DOHH2 (cell line): Measurements from ENCODE around the gene HSPBP1.
A peak's percentile ranks its signal among the peaks of the same experiment; 100 is the strongest.

Experiments used
- H3F3A ChIP-seq: fragments of 200-600 bp; sonication (generic), shearing (Covaris generic); 2 replicates; pipeline ENCODE4 v1.6.0; 2016; ENCODE audit warnings: antibody characterized with exemption, mild to moderate bottlenecking; ENCODE audit not compliant: control insufficient read depth, insufficient read depth
- H3K27ac ChIP-seq: fragments of 200-600 bp; sonication (generic); 2 replicates; pipeline ENCODE4 v1.5.1; 2014; ENCODE audit warnings: low read depth, mild to moderate bottlenecking, low read length, moderate library complexity
- H3K27me3 ChIP-seq: fragments of 200-600 bp; sonication (generic); 2 replicates; pipeline ENCODE4 v1.6.1; 2014; ENCODE audit warnings: mild to moderate bottlenecking, low read length, mixed read lengths; ENCODE audit not compliant: control insufficient read depth
- H3K36me3 ChIP-seq: fragments of 200-600 bp; sonication (generic); 2 replicates; pipeline ENCODE4 v1.6.1; 2014; ENCODE audit warnings: mild to moderate bottlenecking, low read length, moderate library complexity, mixed read lengths; ENCODE audit not compliant: control insufficient read depth
- H3K4me1 ChIP-seq: fragments of 200-600 bp; sonication (generic); 2 replicates; pipeline ENCODE4 v1.6.1; 2014; ENCODE audit warnings: mild to moderate bottlenecking, low read length, mixed read lengths; ENCODE audit not compliant: control insufficient read depth
- H3K4me2 ChIP-seq: fragments of 200-600 bp; sonication (generic); 2 replicates; pipeline ENCODE4 v1.6.0; 2014; ENCODE audit warnings: mild to moderate bottlenecking, low read length, moderate library complexity
- H3K4me3 ChIP-seq: fragments of 200-600 bp; sonication (generic); 2 replicates; pipeline ENCODE4 v1.5.1; 2014; ENCODE audit warnings: mild to moderate bottlenecking, low read length, mixed read lengths
- H3K79me2 ChIP-seq: fragments of 200-600 bp; sonication (generic); 2 replicates; pipeline ENCODE4 v1.6.1; 2014; ENCODE audit warnings: mild to moderate bottlenecking, low read length, mixed read lengths; ENCODE audit not compliant: control insufficient read depth
- H3K9me2 ChIP-seq: fragments of 200-600 bp; sonication (generic); replicated peaks from 2 replicates; pipeline ENCODE4 v1.6.1; 2014; ENCODE audit warnings: mild to moderate bottlenecking, low read length, mixed read lengths; ENCODE audit not compliant: control insufficient read depth
- H3K9me3 ChIP-seq: fragments of 200-600 bp; sonication (generic); 2 replicates; pipeline ENCODE4 v1.6.1; 2014; ENCODE audit warnings: antibody characterized with exemption, low read length, mixed read lengths; ENCODE audit not compliant: control insufficient read depth, insufficient read depth
- H4K20me1 ChIP-seq: fragments of 200-600 bp; sonication (generic); 2 replicates; pipeline ENCODE4 v1.6.0; 2014; ENCODE audit warnings: low read depth, mild to moderate bottlenecking, antibody characterized with exemption, low read length, moderate library complexity; ENCODE audit not compliant: control insufficient read depth, insufficient read depth
- CTCF ChIP-seq: fragments of 200-600 bp; sonication (generic); IDR thresholded peaks from one replicate; pipeline ENCODE4 v1.5.1; 2014; ENCODE audit warnings: antibody characterized with exemption, mild to moderate bottlenecking, low read depth, low read length; ENCODE audit not compliant: poor library complexity, severe bottlenecking
- EZH2phosphoT487 ChIP-seq: fragments of 200-600 bp; sonication (generic); IDR thresholded peaks from 2 replicates; pipeline ENCODE4 v1.6.1; 2017; ENCODE audit warnings: borderline replicate concordance, mild to moderate bottlenecking, antibody characterized with exemption, low read length, moderate library complexity, mixed read lengths

Gene HSPBP1

GRCh38 chr19:55213547-55213946 lies 66.4 kb downstream of the HSPBP1 start:
- Histone ChIP-seq H3K9me2 (no peaks in the 10 kb centered on the region), H3K79me2 (no peaks in the 10 kb centered on the region), H3K27me3 (peaks cover 2% of the 10 kb centered on the region; the same call in 1 of the 2 replicates), H4K20me1 (no peaks in the 10 kb centered on the region), H3K4me1 (peaks cover 17% of the 10 kb centered on the region), H3F3A (no peaks in the 10 kb centered on the region), H3K4me2 (no peak overlapping the region), H3K27ac (no peak overlapping the region), H3K4me3 (no peak overlapping the region), H3K9me3 (no peaks in the 10 kb centered on the region), H3K36me3 (no peaks in the 10 kb centered on the region)
- TF ChIP-seq EZH2phosphoT487 (no peak), CTCF (no peak)

- TF ChIP-seq EZH2phosphoT487 (no peak), CTCF (peak; percentile 93)
- peaks cover 17% of the 10 kb centered on the region for H3K4me1 ChIP-seq
- no peaks in the 10 kb centered on the region for H4K20me1 ChIP-seq
- H3K4me2 ChIP-seq, result no peak overlapping the region
- no peaks in the 10 kb centered on the region for H3K79me2 ChIP-seq
- peaks cover 2% of the 10 kb centered on the region; the same call in 1 of the 2 replicates for H3K27me3 ChIP-seq
- no peaks in the 10 kb centered on the region for H3K36me3 ChIP-seq
- H3F3A ChIP-seq, result no peaks in the 10 kb centered on the region
- no peak overlapping the region for H3K27ac ChIP-seq
- no peaks in the 10 kb centered on the region for H3K9me2 ChIP-seq
- no peaks in the 10 kb centered on the region for H3K9me3 ChIP-seq
- H3K4me3 ChIP-seq, result no peak overlapping the region
Measured at GRCh38 chr19:55212447-55212846, 67.5 kb downstream of the HSPBP1 start.
